GM23248 (cell line): ENCODE data around the gene F2RL3.

Experiments used
- EZH2 ChIP-seq: fragments of 200-600 bp; sonication (generic); IDR thresholded peaks from 2 replicates; pipeline ENCODE4 v1.6.1; 2018; ENCODE audit warnings: antibody characterized with exemption, mild to moderate bottlenecking; ENCODE audit not compliant: insufficient read depth, poor library complexity, severe bottlenecking
- EZH2phosphoT487 ChIP-seq: fragments of 200-600 bp; sonication (generic); IDR thresholded peaks from 2 replicates; pipeline ENCODE4 v1.6.1; 2018; ENCODE audit warnings: antibody characterized with exemption, moderate library complexity, mild to moderate bottlenecking, low read depth; ENCODE audit not compliant: insufficient read depth

GRCh38 chr19:16928351-16928750 is 39.6 kb downstream of the F2RL3 start:
- TF ChIP-seq EZH2phosphoT487 (no peak), EZH2 (no peak)
